GM12878 (cell line): Measurements from ENCODE around the gene ATP5PB. TPM values are rescaled to one million over a fixed set of nuclear protein-coding genes. Genes with fewer than 3 reads are reported as not detected.
A peak's percentile ranks its signal among the peaks of the same experiment; 100 is the strongest.

Experiments
- ATAC-seq: fragments of 200-7000 bp; cut with Tn5 transposase; 3 replicates; pipeline ENCODE4 v1.9.1; 2020; ENCODE audit warnings: mild to moderate bottlenecking, moderate library complexity
- BruUV-seq: library from RNA; stranded (reverse); fragments of 400-500 nt; replicated peaks from 2 replicates; lab custom pipeline; 2021; lab: Mats Ljungman, UMichigan
- CTCF ChIA-PET: fragments of 300-600 bp; sonication (Branson Sonifier 250); formaldehyde crosslinking; extraction: SDS; loops from one replicate; lab custom pipeline; 2021; ENCODE audit warnings: inconsistent platforms; lab: Yijun Ruan, JAX
- POLR2A ChIA-PET: fragments of 350-600 bp; formaldehyde crosslinking; extraction: SDS; loops from one replicate; lab custom pipeline; 2021; ENCODE audit warnings: inconsistent platforms; lab: Charles Lee
- RAD21 ChIA-PET: fragments of 300-600 bp; sonication (Branson Sonifier 250); formaldehyde crosslinking; loops from one replicate; lab custom pipeline; 2023; ENCODE audit warnings: antibody characterized with exemption; ENCODE audit not compliant: unreplicated experiment; lab: Charles Lee
- SMC1A ChIA-PET: fragments of 300-600 bp; sonication (Branson Sonifier 250); formaldehyde crosslinking; loops from one replicate; lab custom pipeline; 2023; ENCODE audit not compliant: unreplicated experiment, uncharacterized antibody; lab: Charles Lee
- DNase-seq: peaks from one replicate; pipeline ENCODE4 v3.0.0-alpha.2; 2011; ENCODE audit warnings: low read depth, low spot score
- FAIRE-seq: peaks from 3 replicates; lab custom pipeline; 2011; peaks lifted over from hg19 to GRCh38; lab: Jason Lieb, UNC
- H2AFZ ChIP-seq: 2 replicates; pipeline ENCODE4 v1.6.0; 2011; ENCODE audit warnings: low read depth, low read length, control low read depth; ENCODE audit not compliant: control insufficient read depth
- H3K27ac ChIP-seq: 2 replicates; pipeline ENCODE4 v1.5.1; 2011; ENCODE audit warnings: control low read depth; ENCODE audit not compliant: control insufficient read depth, insufficient read depth
- H3K27me3 ChIP-seq, 2 experiments: replicated peaks in 1 of 2; 2 replicates each; pipeline versions ENCODE4 v1.6.0 to v1.6.1; 2011; ENCODE audit warnings: low read length in 1 of 2; ENCODE audit not compliant: control insufficient read depth in 2 of 2, insufficient read depth in 2 of 2
- H3K36me3 ChIP-seq, 2 experiments: 2 replicates each; pipeline ENCODE4 v1.5.1; 2011; ENCODE audit warnings: low read length in 1 of 2; ENCODE audit not compliant: control insufficient read depth in 2 of 2, insufficient read depth in 2 of 2
- H3K4me1 ChIP-seq: 2 replicates; pipeline ENCODE4 v1.6.1; 2011; ENCODE audit warnings: mild to moderate bottlenecking, low read length, moderate library complexity, mixed read lengths; ENCODE audit not compliant: control insufficient read depth, insufficient read depth
- H3K4me2 ChIP-seq: 2 replicates; pipeline ENCODE4 v1.6.0; 2011; ENCODE audit warnings: control low read depth; ENCODE audit not compliant: control insufficient read depth, insufficient read depth
- H3K4me3 ChIP-seq: fragments of 200-600 bp; sonication (generic); 2 replicates; pipeline ENCODE4 v1.5.1; 2016
- H3K79me2 ChIP-seq: 2 replicates; pipeline ENCODE4 v1.6.0; 2011; ENCODE audit warnings: low read length; ENCODE audit not compliant: control insufficient read depth, insufficient read depth
- H3K9ac ChIP-seq: 2 replicates; pipeline ENCODE4 v1.8.0; 2011; ENCODE audit warnings: low read length, control low read depth, mixed read lengths; ENCODE audit not compliant: control insufficient read depth, insufficient read depth
- H3K9me3 ChIP-seq: replicated peaks from 3 replicates; pipeline ENCODE4 v1.5.1; 2011; ENCODE audit warnings: mild to moderate bottlenecking, low read length; ENCODE audit not compliant: control insufficient read depth, insufficient read depth
- H4K20me1 ChIP-seq: 2 replicates; pipeline ENCODE4 v1.6.0; 2011; ENCODE audit not compliant: control insufficient read depth, insufficient read depth
- ATF7 ChIP-seq: fragments of 450-650 bp; IDR thresholded peaks from 2 replicates; pipeline ENCODE4 v1.6.1; 2016; ENCODE audit warnings: low read depth, mild to moderate bottlenecking
- EZH2 ChIP-seq: IDR thresholded peaks from 2 replicates; pipeline ENCODE4 v1.6.1; 2012; ENCODE audit warnings: low read depth, mild to moderate bottlenecking, control low read depth, inconsistent platforms, low read length, borderline replicate concordance; ENCODE audit not compliant: control insufficient read depth
- MTA3 ChIP-seq: IDR thresholded peaks from 2 replicates; pipeline ENCODE4 v1.6.1; 2012; ENCODE audit warnings: low read length, inconsistent platforms, borderline replicate concordance
- RAD21 ChIP-seq: IDR thresholded peaks from 2 replicates; pipeline ENCODE4 v1.6.1; 2011; ENCODE audit warnings: mild to moderate bottlenecking, low read depth, low read length, moderate library complexity; ENCODE audit not compliant: insufficient read depth
- SMC3 ChIP-seq: IDR thresholded peaks from 2 replicates; pipeline ENCODE4 v1.6.1; 2011; ENCODE audit warnings: low read length, improper control_type of control experiment, borderline replicate concordance
- SP1 ChIP-seq: IDR thresholded peaks from one replicate; pipeline ENCODE4 v1.6.1; 2011; ENCODE audit warnings: low read depth, low read length
- ZNF207 ChIP-seq: fragments of 450-650 bp; IDR thresholded peaks from 2 replicates; pipeline ENCODE4 v1.6.1; 2014; ENCODE audit warnings: antibody characterized with exemption, mild to moderate bottlenecking, borderline replicate concordance
- ZZZ3 ChIP-seq: IDR thresholded peaks from 2 replicates; pipeline ENCODE4 v1.6.1; 2011; ENCODE audit warnings: low read depth; ENCODE audit not compliant: control insufficient read depth, insufficient read length
- WGBS: methylation state at CpG from one replicate; pipeline ENCODE4 v1.1.6; 2016; ENCODE audit warnings: low lambda C conversion rate; ENCODE audit not compliant: insufficient replicate concordance, insufficient coverage; ENCODE audit errors: missing lambda C conversion rate; 5-methylcytosine and 5-hydroxymethylcytosine counted together
- in situ Hi-C: fragments of 300-500 bp; cut with MboI; formaldehyde crosslinking; loops from 9 replicates; pipeline ENCODE4 v1.14.3; 2018; ENCODE audit warnings: mixed read lengths
- intact Hi-C: fragments of 100-400 bp; cut with micrococcal nuclease; formaldehyde crosslinking; loops from one replicate; pipeline ENCODE4 v1.14.2; 2022; ENCODE audit not compliant: unreplicated experiment
- polyA plus RNA-seq, 11 experiments: library from polyadenylated mRNA; depleted of rRNA in 4 of 11; unstranded in 6 of 11; stranded (reverse) in 5 of 11; fragments of >200 nt; fragmentation: Nextera tagmentation in 4 of 11; fragmentation: Illumina TruSeq in 1 of 11; extraction: Ambion mirVana in 4 of 11; extraction: Trizol in 1 of 11; gene quantifications; 1 replicate in 1 of 11; 2 replicates in 10 of 11; pipeline versions ENCODE4 v1.2.1 to v1.2.3, GENCODE V29; 2011 to 2016; ENCODE audit warnings: inconsistent platforms in 2 of 11, missing spikeins in 2 of 11, low read depth in 1 of 11
- total RNA-seq, 4 experiments: library from RNA; depleted of rRNA in 3 of 4; stranded (reverse); fragments of >200 nt in 3 of 4; fragmentation: Illumina TruSeq in 1 of 4; extraction: Trizol in 1 of 4; gene quantifications; 2 replicates each; pipeline versions ENCODE4 v1.2.1 to v1.2.3, GENCODE V29; 2013 to 2021
- TF ChIP-seq, protein P1 (sequence below): fragments of 450-650 bp; IDR thresholded peaks from 2 replicates; pipeline ENCODE4 v1.6.1; 2017; ENCODE audit warnings: antibody characterized with exemption, mild to moderate bottlenecking, moderate library complexity
- TF ChIP-seq, protein P2 (sequence below), 3 experiments: IDR thresholded peaks in 2 of 3; conservative IDR thresholded peaks in 1 of 3; 2 replicates each; pipeline ENCODE4 v1.5.1; 2011; ENCODE audit warnings: low read depth in 3 of 3, low read length in 3 of 3, mild to moderate bottlenecking in 3 of 3, control low read depth in 2 of 3, moderate library complexity in 2 of 3, inconsistent platforms in 1 of 3, mixed read lengths in 1 of 3; ENCODE audit not compliant: control insufficient read depth in 2 of 3, insufficient read depth in 1 of 3; ENCODE audit errors: extremely low read depth in 1 of 3

Gene ATP5PB
- total and polyA plus RNA-seq, 10 of the 15 experiments (the other 5 are each of a cell fraction or from before 2014, with no cell fraction given): 380 to 1,760 (median 677) TPM

DNA sequence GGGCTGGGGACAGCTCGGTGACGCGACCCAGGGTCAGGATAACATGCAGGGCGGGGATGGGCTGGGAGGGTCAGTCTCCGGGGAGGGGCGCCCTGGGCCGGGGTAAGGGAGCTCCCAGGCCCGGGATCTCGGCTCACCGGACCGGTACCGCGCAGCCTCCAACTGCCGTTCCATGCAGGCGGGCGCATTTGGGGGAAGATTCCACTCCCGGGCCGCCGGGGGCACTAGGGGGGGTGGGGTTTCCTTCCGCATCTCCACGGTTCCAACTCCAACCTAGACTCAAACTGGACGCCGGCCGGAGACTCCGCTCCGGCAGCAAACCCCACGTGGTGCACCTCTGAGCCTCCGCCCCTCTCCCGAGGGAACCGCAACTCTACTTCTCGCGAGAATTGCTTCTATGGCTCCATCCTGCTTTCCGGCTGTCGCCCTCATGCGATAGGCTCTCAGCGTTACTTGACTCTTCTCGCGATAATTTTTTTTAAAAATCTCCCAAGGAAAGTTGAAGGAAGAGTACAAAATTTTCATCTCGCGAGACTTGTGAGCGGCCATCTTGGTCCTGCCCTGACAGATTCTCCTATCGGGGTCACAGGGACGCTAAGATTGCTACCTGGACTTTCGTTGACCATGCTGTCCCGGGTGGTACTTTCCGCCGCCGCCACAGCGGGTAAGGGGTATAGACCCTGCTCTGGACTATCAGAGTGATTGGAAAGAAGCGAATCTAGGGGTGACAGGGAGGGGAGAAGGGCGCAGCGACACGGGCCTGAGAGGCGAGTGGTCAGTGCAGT, at the start of gene ATP5PB, which contains the start of gene WDR77 (continued):
- no peak for TF ChIP-seq SP1

DNA sequence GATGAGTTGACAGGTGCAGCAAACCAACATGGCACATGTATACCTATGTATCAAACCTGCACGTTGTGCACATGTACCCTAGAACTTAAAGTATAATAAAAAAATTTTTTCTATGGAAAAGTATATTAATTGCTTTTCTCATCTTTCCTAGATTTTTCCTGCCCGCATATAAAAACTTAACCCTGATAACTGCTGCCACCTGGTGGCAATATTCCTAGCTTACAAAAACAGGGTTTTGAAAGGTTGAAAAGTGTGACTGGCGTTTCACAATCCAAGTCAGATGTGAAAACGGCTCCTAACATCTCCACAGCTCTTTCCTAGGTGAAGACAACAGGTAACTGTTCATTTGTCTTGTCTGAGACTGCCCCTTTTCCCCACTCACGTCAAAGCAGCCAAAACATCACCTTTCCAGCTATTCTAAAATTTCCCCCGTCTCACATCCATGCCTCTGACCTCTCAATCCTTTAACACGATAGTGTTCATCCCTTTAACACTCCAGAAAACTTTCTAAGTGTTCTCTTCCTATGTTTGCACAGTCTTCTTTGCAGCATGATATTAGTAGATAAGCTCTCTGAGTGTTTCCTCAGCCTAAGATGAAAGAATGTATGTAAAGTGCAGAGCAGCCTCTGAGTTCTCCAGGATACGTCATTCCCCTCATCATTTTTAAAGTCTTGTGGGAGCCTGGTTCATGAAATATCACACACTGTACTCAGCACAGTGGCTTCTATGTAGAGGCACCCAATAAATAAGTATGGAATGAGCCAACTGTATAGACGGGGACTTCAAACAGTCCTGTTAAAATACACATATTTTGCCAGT, 49.3 kb upstream of the ATP5PB start:
- no peak overlapping the region for H3K9ac ChIP-seq
- H3K4me2 ChIP-seq: no peak overlapping the region
- ATAC-seq (peak; percentile 44; the same call in 2 of the 3 replicates), DNase-seq (peak; percentile 15), FAIRE-seq (peak; percentile 72)
- BruUV-seq: no TSS peak
- no peak overlapping the region for H3K4me3 ChIP-seq
- TF ChIP-seq, protein P1, sequence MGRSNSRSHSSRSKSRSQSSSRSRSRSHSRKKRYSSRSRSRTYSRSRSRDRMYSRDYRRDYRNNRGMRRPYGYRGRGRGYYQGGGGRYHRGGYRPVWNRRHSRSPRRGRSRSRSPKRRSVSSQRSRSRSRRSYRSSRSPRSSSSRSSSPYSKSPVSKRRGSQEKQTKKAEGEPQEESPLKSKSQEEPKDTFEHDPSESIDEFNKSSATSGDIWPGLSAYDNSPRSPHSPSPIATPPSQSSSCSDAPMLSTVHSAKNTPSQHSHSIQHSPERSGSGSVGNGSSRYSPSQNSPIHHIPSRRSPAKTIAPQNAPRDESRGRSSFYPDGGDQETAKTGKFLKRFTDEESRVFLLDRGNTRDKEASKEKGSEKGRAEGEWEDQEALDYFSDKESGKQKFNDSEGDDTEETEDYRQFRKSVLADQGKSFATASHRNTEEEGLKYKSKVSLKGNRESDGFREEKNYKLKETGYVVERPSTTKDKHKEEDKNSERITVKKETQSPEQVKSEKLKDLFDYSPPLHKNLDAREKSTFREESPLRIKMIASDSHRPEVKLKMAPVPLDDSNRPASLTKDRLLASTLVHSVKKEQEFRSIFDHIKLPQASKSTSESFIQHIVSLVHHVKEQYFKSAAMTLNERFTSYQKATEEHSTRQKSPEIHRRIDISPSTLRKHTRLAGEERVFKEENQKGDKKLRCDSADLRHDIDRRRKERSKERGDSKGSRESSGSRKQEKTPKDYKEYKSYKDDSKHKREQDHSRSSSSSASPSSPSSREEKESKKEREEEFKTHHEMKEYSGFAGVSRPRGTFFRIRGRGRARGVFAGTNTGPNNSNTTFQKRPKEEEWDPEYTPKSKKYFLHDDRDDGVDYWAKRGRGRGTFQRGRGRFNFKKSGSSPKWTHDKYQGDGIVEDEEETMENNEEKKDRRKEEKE: no peak
- no peak for TF ChIP-seq ATF7
- TF ChIP-seq, protein P2, sequence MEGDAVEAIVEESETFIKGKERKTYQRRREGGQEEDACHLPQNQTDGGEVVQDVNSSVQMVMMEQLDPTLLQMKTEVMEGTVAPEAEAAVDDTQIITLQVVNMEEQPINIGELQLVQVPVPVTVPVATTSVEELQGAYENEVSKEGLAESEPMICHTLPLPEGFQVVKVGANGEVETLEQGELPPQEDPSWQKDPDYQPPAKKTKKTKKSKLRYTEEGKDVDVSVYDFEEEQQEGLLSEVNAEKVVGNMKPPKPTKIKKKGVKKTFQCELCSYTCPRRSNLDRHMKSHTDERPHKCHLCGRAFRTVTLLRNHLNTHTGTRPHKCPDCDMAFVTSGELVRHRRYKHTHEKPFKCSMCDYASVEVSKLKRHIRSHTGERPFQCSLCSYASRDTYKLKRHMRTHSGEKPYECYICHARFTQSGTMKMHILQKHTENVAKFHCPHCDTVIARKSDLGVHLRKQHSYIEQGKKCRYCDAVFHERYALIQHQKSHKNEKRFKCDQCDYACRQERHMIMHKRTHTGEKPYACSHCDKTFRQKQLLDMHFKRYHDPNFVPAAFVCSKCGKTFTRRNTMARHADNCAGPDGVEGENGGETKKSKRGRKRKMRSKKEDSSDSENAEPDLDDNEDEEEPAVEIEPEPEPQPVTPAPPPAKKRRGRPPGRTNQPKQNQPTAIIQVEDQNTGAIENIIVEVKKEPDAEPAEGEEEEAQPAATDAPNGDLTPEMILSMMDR (IDR thresholded peaks at IDR 0.05 in 2 of 3, conservative IDR thresholded peaks at IDR 0.05 in 1 of 3; ENCODE audit: control insufficient read depth in 2 of 3, extremely low read depth in 1 of 3, insufficient read depth in 1 of 3, low read depth in 3 of 3, low read length in 3 of 3): peak; percentile 60 to 64 (median 60)
- no peak for TF ChIP-seq ZNF207
- TF ChIP-seq ZZZ3: no peak
- no peak for TF ChIP-seq MTA3
- peak; percentile 86 for TF ChIP-seq RAD21
- no peak for TF ChIP-seq EZH2
- peak; percentile 82 for TF ChIP-seq SMC3
- H4K20me1 ChIP-seq: no peaks in the 10 kb centered on the region
- no peaks in the 10 kb centered on the region for H3K36me3 ChIP-seq
- ChIA-PET POLR2A (interaction anchor here (0.6 to 1.6 kb wide), 3 partner anchors 177 to 360 kb away, joined by 3 to 8 read pairs (median 7); no protein-coding TSS in a partner anchor), SMC1A (interaction anchor here (0.7 to 3.4 kb wide), 32 partner anchors 10 to 615 kb away, joined by 3 to 37 read pairs (median 6); partner anchors contain the start of gene CHI3L2), RAD21 (interaction anchor here (0.8 to 3.3 kb wide), 17 partner anchors 12 to 370 kb away, joined by 3 to 37 read pairs (median 3); no protein-coding TSS in a partner anchor), CTCF (interaction anchor here (0.6 to 8.1 kb wide), 50 partner anchors 9 to 572 kb away, joined by 3 to 117 read pairs (median 4); partner anchors contain the start of gene CHI3L2)
- no peak overlapping the region for H3K27ac ChIP-seq
- WGBS: 23% methylated on average over 9 of the region's 9 CpGs
- intact Hi-C loops: loop anchor here (1.0 to 10.0 kb wide), 3 partner anchors 177 to 369 kb away; no protein-coding TSS in a partner anchor
- no peaks in the 10 kb centered on the region for H3K9me3 ChIP-seq
- no peaks in the 10 kb centered on the region for H3K27me3 ChIP-seq
- H3K79me2 ChIP-seq: no peaks in the 10 kb centered on the region
- in situ Hi-C loops: no loop called here
- H2AFZ ChIP-seq: peak overlapping the region; percentile 50; the same call in 1 of the 2 replicates
- no peaks in the 10 kb centered on the region for H3K4me1 ChIP-seq
